ENCODE data around the gene COTL1. TPM values are rescaled to one million over a fixed set of nuclear protein-coding genes. Genes with fewer than 3 reads are reported as not detected.
A peak's percentile ranks its signal among the peaks of the same experiment; 100 is the strongest.

The COTL1 gene
- total RNA-seq, 1 donor from 2014 or later, result 359 TPM

- H3K4me2 ChIP-seq (ENCODE audit: low read length), result no peak overlapping the region
- Mint-ChIP-seq H3K27ac (ENCODE audit: unreplicated experiment) (no peak overlapping the region), H3K36me3 (ENCODE audit: low read depth, unreplicated experiment) (peaks cover 4% of the 10 kb centered on the region), H3K4me3 (ENCODE audit: unreplicated experiment) (no peak overlapping the region), H3K27me3 (ENCODE audit: low read depth, unreplicated experiment) (no peaks in the 10 kb centered on the region), H3K9me3 (ENCODE audit: unreplicated experiment) (no peaks in the 10 kb centered on the region), H3K4me1 (ENCODE audit: low read depth, unreplicated experiment) (peaks cover 7% of the 10 kb centered on the region)
- no peaks in the 10 kb centered on the region for H3K36me3 ChIP-seq (ENCODE audit: insufficient read depth, low read length)
- peak; percentile 46 for DNase-seq (ENCODE audit: low read depth)
- no peaks in the 10 kb centered on the region for H3K27me3 ChIP-seq (ENCODE audit: insufficient read depth, low read length)
- peaks cover 5% of the 10 kb centered on the region for H3K4me1 ChIP-seq (ENCODE audit: insufficient read depth, low read length)
- TF ChIP-seq EZH2 (IDR thresholded peaks at IDR 0.05; ENCODE audit: insufficient read depth, low read length) (no peak), CTCF (IDR thresholded peaks at IDR 0.05; ENCODE audit: insufficient read depth, low read depth, low read length) (no peak)
- no peak overlapping the region for H3K27ac ChIP-seq (ENCODE audit: low read depth, low read length)
- FAIRE-seq, result no peak
- H3K9me3 ChIP-seq (ENCODE audit: insufficient read depth, low read depth, low read length), result no peaks in the 10 kb centered on the region
- H3K79me2 ChIP-seq (ENCODE audit: insufficient read depth, low read length), result no peaks in the 10 kb centered on the region
- no peak overlapping the region for H3K9ac ChIP-seq (ENCODE audit: low read length)
- H3K4me3 ChIP-seq (ENCODE audit: insufficient read depth, low read depth, low read length), result no peak overlapping the region
- no peaks in the 10 kb centered on the region for H4K20me1 ChIP-seq (ENCODE audit: insufficient read depth, low read length)
- no peak overlapping the region for H2AFZ ChIP-seq (ENCODE audit: low read depth, low read length)
These were observed 60.4 kb downstream of the COTL1 start for GRCh38 chr16:84557504-84557903.

GRCh38 chr16:84557059-84557458, 60.8 kb downstream of the COTL1 start:
- H3K9me3 Mint-ChIP-seq (ENCODE audit: unreplicated experiment), result no peaks in the 10 kb centered on the region
- Histone ChIP-seq H2AFZ (ENCODE audit: low read depth, low read length) (no peak overlapping the region), H3K27me3 (ENCODE audit: insufficient read depth, low read length) (no peaks in the 10 kb centered on the region), H3K4me3 (ENCODE audit: insufficient read depth, low read depth, low read length) (no peak overlapping the region), H3K36me3 (ENCODE audit: insufficient read depth, low read length) (no peaks in the 10 kb centered on the region), H3K4me2 (ENCODE audit: low read length) (no peak overlapping the region), H3K27ac (ENCODE audit: low read depth, low read length) (no peak overlapping the region), H3K9ac (ENCODE audit: low read length) (no peak overlapping the region), H3K79me2 (ENCODE audit: insufficient read depth, low read length) (no peaks in the 10 kb centered on the region), H4K20me1 (ENCODE audit: insufficient read depth, low read length) (no peaks in the 10 kb centered on the region), H3K4me1 (ENCODE audit: insufficient read depth, low read length) (peaks cover 5% of the 10 kb centered on the region), H3K9me3 (ENCODE audit: insufficient read depth, low read depth, low read length) (no peaks in the 10 kb centered on the region)
- no peak overlapping the region for H3K27ac Mint-ChIP-seq (ENCODE audit: unreplicated experiment)
- DNase-seq (ENCODE audit: low read depth) (no peak), FAIRE-seq (no peak)
- TF ChIP-seq EZH2 (IDR thresholded peaks at IDR 0.05; ENCODE audit: insufficient read depth, low read length) (no peak), CTCF (IDR thresholded peaks at IDR 0.05; ENCODE audit: insufficient read depth, low read depth, low read length) (no peak)
- no peak overlapping the region for H3K4me3 Mint-ChIP-seq (ENCODE audit: unreplicated experiment)
- H3K4me1 Mint-ChIP-seq (ENCODE audit: low read depth, unreplicated experiment), result peaks cover 7% of the 10 kb centered on the region
- H3K27me3 Mint-ChIP-seq (ENCODE audit: low read depth, unreplicated experiment), result no peaks in the 10 kb centered on the region
- H3K36me3 Mint-ChIP-seq (ENCODE audit: low read depth, unreplicated experiment), result peaks cover 2% of the 10 kb centered on the region

GRCh38 chr16:84555418-84556196, 62.3 kb downstream of the COTL1 start:
- no peaks in the 10 kb centered on the region for H3K9me3 Mint-ChIP-seq (ENCODE audit: unreplicated experiment)
- no peak for TF ChIP-seq EZH2 (IDR thresholded peaks at IDR 0.05; ENCODE audit: insufficient read depth, low read length)
- no peak for TF ChIP-seq CTCF (IDR thresholded peaks at IDR 0.05; ENCODE audit: insufficient read depth, low read depth, low read length)
- H3K27ac Mint-ChIP-seq (ENCODE audit: unreplicated experiment), result no peak overlapping the region
- H3K4me1 ChIP-seq (ENCODE audit: insufficient read depth, low read length), result peaks cover 5% of the 10 kb centered on the region
- no peaks in the 10 kb centered on the region for H3K9me3 ChIP-seq (ENCODE audit: insufficient read depth, low read depth, low read length)
- H3K4me1 Mint-ChIP-seq (ENCODE audit: low read depth, unreplicated experiment), result peaks cover 9% of the 10 kb centered on the region
- no peak overlapping the region for H3K4me2 ChIP-seq (ENCODE audit: low read length)
- no peaks in the 10 kb centered on the region for H3K27me3 Mint-ChIP-seq (ENCODE audit: low read depth, unreplicated experiment)
- H3K9ac ChIP-seq (ENCODE audit: low read length), result no peak overlapping the region
- no peaks in the 10 kb centered on the region for H3K27me3 ChIP-seq (ENCODE audit: insufficient read depth, low read length)
- no peak overlapping the region for H3K4me3 ChIP-seq (ENCODE audit: insufficient read depth, low read depth, low read length)
- no peaks in the 10 kb centered on the region for H4K20me1 ChIP-seq (ENCODE audit: insufficient read depth, low read length)
- H3K4me3 Mint-ChIP-seq (ENCODE audit: unreplicated experiment), result no peak overlapping the region
- DNase-seq (ENCODE audit: low read depth) (no peak), FAIRE-seq (no peak)
- H3K36me3 Mint-ChIP-seq (ENCODE audit: low read depth, unreplicated experiment), result peaks cover 2% of the 10 kb centered on the region
- no peaks in the 10 kb centered on the region for H3K36me3 ChIP-seq (ENCODE audit: insufficient read depth, low read length)
- H3K27ac ChIP-seq (ENCODE audit: low read depth, low read length), result no peak overlapping the region
- no peaks in the 10 kb centered on the region for H3K79me2 ChIP-seq (ENCODE audit: insufficient read depth, low read length)
- H2AFZ ChIP-seq (ENCODE audit: low read depth, low read length), result no peak overlapping the region

Data from astrocyte (in vitro differentiated cells and primary cell).